Body of pancreas (tissue), 4 donors: ENCODE measurements around the gene FGD5.

Experiments
- POLR2A ChIP-seq, 3 donors: fragments of 450-650 bp; IDR thresholded peaks; one replicate each; pipeline ENCODE4 v1.6.1; 2016; ENCODE audit warnings: antibody characterized with exemption in 3 of 3, mild to moderate bottlenecking in 2 of 3
- TF ChIP-seq, protein P1 (sequence below), 7 experiments: fragments of 450-650 bp in 4 of 7; fragments of 200-600 bp in 3 of 7; sonication (generic) in 3 of 7; IDR thresholded peaks; one replicate each; pipeline ENCODE4 v1.5.1; 2016 to 2019; ENCODE audit warnings: antibody characterized with exemption in 7 of 7

DNA sequence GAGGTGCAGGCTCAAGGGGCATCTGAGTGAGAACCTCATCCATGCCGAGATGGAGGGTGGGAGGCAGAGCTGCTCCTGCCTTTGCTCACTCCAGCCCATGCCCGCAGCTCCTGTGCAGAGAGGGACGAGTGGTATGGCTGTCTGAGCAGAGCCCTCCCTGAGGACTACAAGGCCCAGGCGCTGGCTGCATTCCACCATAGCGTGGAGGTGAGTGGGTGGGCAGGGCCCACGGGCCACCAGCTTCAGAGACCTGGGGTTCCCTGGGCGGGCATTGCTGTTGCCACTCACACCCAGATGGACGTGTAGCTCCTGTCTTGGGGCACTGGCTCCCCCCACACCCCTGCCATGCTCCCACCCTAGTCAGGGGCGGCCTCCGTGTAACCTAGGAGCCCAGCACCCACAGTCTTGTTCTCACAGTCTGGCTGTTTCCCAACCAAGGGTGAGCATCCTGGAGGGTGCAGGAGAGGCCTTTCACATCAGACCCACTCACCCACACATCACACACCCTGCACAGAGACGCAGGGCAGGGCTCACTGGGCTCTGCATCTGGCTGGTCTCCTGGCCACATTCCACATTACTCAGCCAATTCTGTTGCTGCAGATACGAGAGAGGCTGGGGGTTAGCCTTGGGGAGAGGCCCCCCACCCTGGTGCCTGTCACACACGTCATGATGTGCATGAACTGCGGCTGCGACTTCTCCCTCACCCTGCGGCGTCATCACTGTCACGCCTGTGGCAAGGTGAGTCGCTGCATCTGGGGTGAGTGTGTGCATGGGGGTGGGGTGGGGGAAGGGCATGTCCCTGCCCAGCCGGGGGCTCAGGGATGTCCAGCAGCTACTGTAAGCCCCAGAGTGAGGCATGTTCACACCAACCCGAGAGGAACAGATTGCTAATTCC, 103.3 kb downstream of the FGD5 start:
- TF ChIP-seq POLR2A (IDR thresholded peaks at IDR 0.05) = no peak
- TF ChIP-seq, protein P1, sequence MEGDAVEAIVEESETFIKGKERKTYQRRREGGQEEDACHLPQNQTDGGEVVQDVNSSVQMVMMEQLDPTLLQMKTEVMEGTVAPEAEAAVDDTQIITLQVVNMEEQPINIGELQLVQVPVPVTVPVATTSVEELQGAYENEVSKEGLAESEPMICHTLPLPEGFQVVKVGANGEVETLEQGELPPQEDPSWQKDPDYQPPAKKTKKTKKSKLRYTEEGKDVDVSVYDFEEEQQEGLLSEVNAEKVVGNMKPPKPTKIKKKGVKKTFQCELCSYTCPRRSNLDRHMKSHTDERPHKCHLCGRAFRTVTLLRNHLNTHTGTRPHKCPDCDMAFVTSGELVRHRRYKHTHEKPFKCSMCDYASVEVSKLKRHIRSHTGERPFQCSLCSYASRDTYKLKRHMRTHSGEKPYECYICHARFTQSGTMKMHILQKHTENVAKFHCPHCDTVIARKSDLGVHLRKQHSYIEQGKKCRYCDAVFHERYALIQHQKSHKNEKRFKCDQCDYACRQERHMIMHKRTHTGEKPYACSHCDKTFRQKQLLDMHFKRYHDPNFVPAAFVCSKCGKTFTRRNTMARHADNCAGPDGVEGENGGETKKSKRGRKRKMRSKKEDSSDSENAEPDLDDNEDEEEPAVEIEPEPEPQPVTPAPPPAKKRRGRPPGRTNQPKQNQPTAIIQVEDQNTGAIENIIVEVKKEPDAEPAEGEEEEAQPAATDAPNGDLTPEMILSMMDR (IDR thresholded peaks at IDR 0.05) = no peak
